HepG2 (cell line): ENCODE measurements around the gene PRELID1. TPM values are rescaled to one million over a fixed set of nuclear protein-coding genes. Genes with fewer than 3 reads are reported as not detected.

ENCODE experiments used
- ATAC-seq: fragments of 200-7000 bp; cut with Tn5 transposase; 3 replicates; pipeline ENCODE4 v1.9.1; 2020; ENCODE audit warnings: mild to moderate bottlenecking, moderate library complexity
- BruUV-seq: library from RNA; stranded (reverse); fragments of 400-500 nt; replicated peaks from 2 replicates; lab custom pipeline; 2021; lab: Mats Ljungman, UMichigan
- CTCF ChIA-PET: fragments of 300-600 bp; formaldehyde crosslinking; extraction: SDS; loops from one replicate; lab custom pipeline; 2021; ENCODE audit warnings: low total read pairs, inconsistent platforms, low intra/inter-chr PET ratio; lab: Yijun Ruan, JAX
- POLR2A ChIA-PET: fragments of 350-600 bp; sonication (Branson Sonifier 250); formaldehyde crosslinking; loops from one replicate; lab custom pipeline; 2020; ENCODE audit warnings: antibody characterized with exemption, inconsistent platforms; lab: Yijun Ruan, JAX
- DNase-seq: peaks from one replicate; pipeline ENCODE4 v3.0.0-alpha.2; 2015; ENCODE audit warnings: low spot score
- FAIRE-seq: peaks from 3 replicates; lab custom pipeline; 2011; peaks lifted over from hg19 to GRCh38; lab: Jason Lieb, UNC
- H2AFZ ChIP-seq: one replicate; pipeline ENCODE4 v1.6.1; 2011; ENCODE audit warnings: low read length, inconsistent platforms
- H3K27ac ChIP-seq: fragments of 300-600 bp; 3 replicates; pipeline ENCODE4 v1.8.0; 2011; ENCODE audit warnings: mixed run types, mild to moderate bottlenecking, mixed read lengths, low read length, inconsistent platforms; ENCODE audit not compliant: insufficient read depth; ENCODE audit errors: extremely low read length
- H3K27me3 ChIP-seq, 2 experiments: fragments of 200-600 bp in 1 of 2; 2 replicates in 1 of 2; 3 replicates in 1 of 2; pipeline versions ENCODE4 v1.6.0 to v1.8.0; 2011; ENCODE audit warnings: low read length in 2 of 2, mild to moderate bottlenecking in 2 of 2, moderate library complexity in 2 of 2, inconsistent platforms in 1 of 2; ENCODE audit not compliant: insufficient read depth in 2 of 2, control insufficient read depth in 1 of 2
- H3K36me3 ChIP-seq, 2 experiments: fragments of 200-600 bp in 1 of 2; replicated peaks in 1 of 2; 2 replicates in 1 of 2; 3 replicates in 1 of 2; pipeline versions ENCODE4 v1.5.1 to v1.8.0; 2011; ENCODE audit warnings: low read length in 2 of 2, inconsistent platforms in 1 of 2; ENCODE audit not compliant: insufficient read depth in 2 of 2, control insufficient read depth in 1 of 2
- H3K4me1 ChIP-seq: 2 replicates; pipeline ENCODE4 v1.5.1; 2012; ENCODE audit warnings: low read length, inconsistent platforms; ENCODE audit not compliant: insufficient read depth
- H3K4me2 ChIP-seq: 2 replicates; pipeline ENCODE4 v1.6.0; 2011; ENCODE audit warnings: low read depth, low read length, inconsistent platforms
- H3K4me3 ChIP-seq, 3 experiments: fragments of 200-600 bp in 1 of 3; sonication (generic), shearing (Covaris generic) in 1 of 3; replicated peaks in 1 of 3; 2 replicates each; pipeline ENCODE4 v1.5.1; 2011 to 2016; ENCODE audit warnings: low read length in 3 of 3, inconsistent platforms in 2 of 3, low read depth in 2 of 3, mild to moderate bottlenecking in 2 of 3, control low read depth in 1 of 3, mixed read lengths in 1 of 3; ENCODE audit not compliant: insufficient read depth in 1 of 3
- H3K79me2 ChIP-seq: one replicate; pipeline ENCODE4 v1.6.1; 2011; ENCODE audit warnings: low read length, inconsistent platforms; ENCODE audit not compliant: insufficient read depth
- H3K9ac ChIP-seq: 2 replicates; pipeline ENCODE4 v1.6.0; 2011; ENCODE audit warnings: mild to moderate bottlenecking, low read depth, low read length, inconsistent platforms; ENCODE audit not compliant: insufficient read depth
- H3K9me3 ChIP-seq: 2 replicates; pipeline ENCODE4 v1.5.1; 2012; ENCODE audit warnings: mild to moderate bottlenecking, low read length
- H4K20me1 ChIP-seq: 2 replicates; pipeline ENCODE4 v1.6.0; 2011; ENCODE audit warnings: inconsistent platforms, mild to moderate bottlenecking, low read length, moderate library complexity; ENCODE audit not compliant: insufficient read depth
- ARHGAP35 ChIP-seq: sonication (generic); formaldehyde crosslinking; IDR thresholded peaks from 2 replicates; pipeline ENCODE4 v1.9.0; 2022; ENCODE audit warnings: mild to moderate bottlenecking, inconsistent platforms, moderate library complexity, missing genetic modification reagents, borderline replicate concordance
- NONO ChIP-seq, 2 experiments: fragments of 450-650 bp in 1 of 2; sonication (generic) in 1 of 2; formaldehyde crosslinking in 1 of 2; IDR thresholded peaks in 1 of 2; conservative IDR thresholded peaks in 1 of 2; 2 replicates each; pipeline versions ENCODE4 v1.6.1 to v1.8.0; 2017 to 2022; ENCODE audit warnings: mild to moderate bottlenecking in 1 of 2, missing genetic modification reagents in 1 of 2, moderate library complexity in 1 of 2
- POLR2A ChIP-seq, 2 experiments: IDR thresholded peaks; 2 replicates each; pipeline ENCODE4 v1.6.1; 2011; ENCODE audit warnings: low read depth in 2 of 2, low read length in 2 of 2, mild to moderate bottlenecking in 1 of 2, moderate library complexity in 1 of 2; ENCODE audit not compliant: insufficient read depth in 1 of 2
- SMAD9 ChIP-seq: sonication (generic); formaldehyde crosslinking; IDR thresholded peaks from 2 replicates; pipeline ENCODE4 v1.5.1; 2020; ENCODE audit warnings: mild to moderate bottlenecking, missing genetic modification reagents
- TMF1 ChIP-seq: sonication (generic); formaldehyde crosslinking; IDR thresholded peaks from 2 replicates; pipeline ENCODE4 v1.8.1; 2022; ENCODE audit warnings: low read depth, missing genetic modification reagents
- ZBTB21 ChIP-seq: sonication (generic); formaldehyde crosslinking; IDR thresholded peaks from 2 replicates; pipeline ENCODE4 v1.4.0; 2020; ENCODE audit warnings: missing genetic modification reagents
- ZBTB8A ChIP-seq: sonication (generic); formaldehyde crosslinking; IDR thresholded peaks from 2 replicates; pipeline ENCODE4 v1.4.0; 2020; ENCODE audit warnings: mild to moderate bottlenecking, low read depth, missing genetic modification reagents, borderline replicate concordance
- ZNF431 ChIP-seq: sonication (generic); formaldehyde crosslinking; IDR thresholded peaks from 2 replicates; pipeline ENCODE4 v1.9.0; 2022; ENCODE audit warnings: missing genetic modification reagents, low read depth, mild to moderate bottlenecking, borderline replicate concordance
- ZSCAN30 ChIP-seq: sonication (generic); formaldehyde crosslinking; IDR thresholded peaks from 2 replicates; pipeline ENCODE4 v1.5.0; 2020; ENCODE audit warnings: mild to moderate bottlenecking, missing genetic modification reagents
- WGBS: methylation state at CpG from one replicate; pipeline ENCODE4 v1.1.6; 2017; ENCODE audit warnings: low lambda C conversion rate; 5-methylcytosine and 5-hydroxymethylcytosine counted together
- in situ Hi-C: cut with HindIII; loops from 2 replicates; pipeline ENCODE4 v1.10.0; 2017; ENCODE audit warnings: low pct_unique_long_range_greater_than_20kb; ENCODE audit not compliant: extremely low pct_ligation_motif_present
- intact Hi-C: fragments of 100-400 bp; cut with micrococcal nuclease; formaldehyde crosslinking; loops from one replicate; pipeline ENCODE4 v1.10.0; 2022; ENCODE audit not compliant: unreplicated experiment
- polyA plus RNA-seq, 8 experiments: library from polyadenylated mRNA; depleted of rRNA in 3 of 8; stranded (reverse) in 7 of 8; unstranded in 1 of 8; fragments of >200 nt; fragmentation: Illumina TruSeq in 4 of 8; extraction: Trizol in 4 of 8; gene quantifications; 2 replicates each; pipeline versions ENCODE4 v1.2.1 to v1.2.3, GENCODE V29; 2011 to 2016; ENCODE audit warnings: low read depth in 4 of 8, missing spikeins in 1 of 8, mixed read lengths in 1 of 8; ENCODE audit not compliant: insufficient read depth in 1 of 8
- total RNA-seq, 5 experiments: library from RNA; depleted of rRNA; stranded (reverse); fragments of >200 nt; fragmentation: Illumina TruSeq; extraction: Trizol; gene quantifications; 2 replicates each; pipeline ENCODE4 v1.2.3, GENCODE V29; 2016; ENCODE audit warnings: low read depth in 1 of 5
- TF ChIP-seq, protein P1 (sequence below): sonication (generic); formaldehyde crosslinking; IDR thresholded peaks from 2 replicates; pipeline ENCODE4 v1.4.0; 2020; ENCODE audit warnings: missing genetic modification reagents, borderline replicate concordance
- TF ChIP-seq, protein P2 (sequence below): sonication (generic); formaldehyde crosslinking; IDR thresholded peaks from 2 replicates; pipeline ENCODE4 v1.4.0; 2020; ENCODE audit warnings: missing genetic modification reagents
- TF ChIP-seq, protein P3 (sequence below): sonication (generic); formaldehyde crosslinking; IDR thresholded peaks from 2 replicates; pipeline ENCODE4 v1.8.1; 2023; ENCODE audit warnings: mild to moderate bottlenecking, missing genetic modification reagents, borderline replicate concordance
- TF ChIP-seq, protein P4 (sequence below): sonication (generic); formaldehyde crosslinking; conservative IDR thresholded peaks from 2 replicates; pipeline ENCODE4 v1.8.0; 2022; ENCODE audit warnings: mild to moderate bottlenecking, moderate library complexity, missing genetic modification reagents

PRELID1 gene
- total and polyA plus RNA-seq, 2 of the 13 experiments (the other 11 are each of a cell fraction or from before 2014, with no cell fraction given), result 250 to 271 TPM

DNA sequence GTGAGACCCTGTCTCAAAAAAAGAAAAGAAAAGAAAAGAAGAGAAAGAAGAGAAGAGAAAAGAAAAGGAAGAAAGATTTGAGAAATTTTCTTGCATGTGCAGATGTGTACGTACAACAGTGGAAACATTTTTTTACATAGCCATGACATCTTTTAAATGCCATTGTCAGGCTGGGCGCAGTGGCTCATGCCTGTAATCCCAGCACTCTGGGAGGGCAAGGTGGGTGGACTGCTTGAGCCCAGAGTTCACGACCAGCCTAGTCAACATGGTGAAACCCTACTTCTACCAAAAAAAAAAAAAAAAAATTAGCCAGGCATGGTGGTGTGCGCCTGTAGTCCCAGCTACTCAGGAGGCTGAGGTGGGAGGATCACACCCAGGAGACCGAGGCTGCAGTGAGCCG lies 41.3 kb downstream of the PRELID1 start:
- FAIRE-seq, result no peak
- intact Hi-C loops, result no loop called here

DNA sequence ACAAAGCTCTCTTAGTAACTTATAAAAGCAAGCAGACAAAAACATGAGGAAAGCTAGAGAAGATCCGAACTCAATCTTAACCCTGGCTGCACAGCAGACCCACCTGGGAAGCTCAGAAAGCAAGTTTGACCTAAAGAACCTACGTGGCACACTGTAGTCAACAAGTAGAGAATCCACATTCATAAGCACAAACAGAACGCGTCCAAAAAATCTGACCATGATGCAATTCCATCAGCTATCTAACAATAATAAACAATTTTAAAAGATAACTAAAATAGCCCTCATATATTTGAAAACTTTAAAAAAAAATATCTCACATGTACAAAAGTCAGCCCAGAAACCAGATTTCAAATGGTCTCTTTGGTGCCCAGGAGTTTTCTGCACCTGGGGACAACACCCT lies 43.2 kb downstream of the PRELID1 start:
- intact Hi-C loops, result no loop called here
- Histone ChIP-seq H3K9me3 (no peaks in the 10 kb centered on the region), H3K4me3 (no peak overlapping the region), H3K36me3 (peaks cover 8 to 23% of the 10 kb centered on the region in 2 experiments), H3K9ac (peak overlapping the region; percentile 38; the same call in 1 of the 2 replicates), H3K79me2 (peaks cover 75% of the 10 kb centered on the region), H3K4me2 (peak overlapping the region; percentile 36), H3K27ac (no peak overlapping the region), H3K27me3 (no peaks in the 10 kb centered on the region; a peak in 1 of 5 replicates), H2AFZ (no peak overlapping the region), H4K20me1 (no peaks in the 10 kb centered on the region), H3K4me1 (peaks cover 39% of the 10 kb centered on the region)
- no peak for ATAC-seq
- ChIA-PET POLR2A (interaction anchor here (1.5 kb wide), 1 partner anchor 260 kb away, joined by 4 read pairs; the partner anchor contains the start of gene FGFR4), CTCF (no interaction called here)
- BruUV-seq, result no TSS peak
- WGBS, result 95% methylated on average over 4 of the region's 4 CpGs
- in situ Hi-C loops, result no loop called here
- no peak for FAIRE-seq
- no peak for DNase-seq
- TF ChIP-seq, protein P1, sequence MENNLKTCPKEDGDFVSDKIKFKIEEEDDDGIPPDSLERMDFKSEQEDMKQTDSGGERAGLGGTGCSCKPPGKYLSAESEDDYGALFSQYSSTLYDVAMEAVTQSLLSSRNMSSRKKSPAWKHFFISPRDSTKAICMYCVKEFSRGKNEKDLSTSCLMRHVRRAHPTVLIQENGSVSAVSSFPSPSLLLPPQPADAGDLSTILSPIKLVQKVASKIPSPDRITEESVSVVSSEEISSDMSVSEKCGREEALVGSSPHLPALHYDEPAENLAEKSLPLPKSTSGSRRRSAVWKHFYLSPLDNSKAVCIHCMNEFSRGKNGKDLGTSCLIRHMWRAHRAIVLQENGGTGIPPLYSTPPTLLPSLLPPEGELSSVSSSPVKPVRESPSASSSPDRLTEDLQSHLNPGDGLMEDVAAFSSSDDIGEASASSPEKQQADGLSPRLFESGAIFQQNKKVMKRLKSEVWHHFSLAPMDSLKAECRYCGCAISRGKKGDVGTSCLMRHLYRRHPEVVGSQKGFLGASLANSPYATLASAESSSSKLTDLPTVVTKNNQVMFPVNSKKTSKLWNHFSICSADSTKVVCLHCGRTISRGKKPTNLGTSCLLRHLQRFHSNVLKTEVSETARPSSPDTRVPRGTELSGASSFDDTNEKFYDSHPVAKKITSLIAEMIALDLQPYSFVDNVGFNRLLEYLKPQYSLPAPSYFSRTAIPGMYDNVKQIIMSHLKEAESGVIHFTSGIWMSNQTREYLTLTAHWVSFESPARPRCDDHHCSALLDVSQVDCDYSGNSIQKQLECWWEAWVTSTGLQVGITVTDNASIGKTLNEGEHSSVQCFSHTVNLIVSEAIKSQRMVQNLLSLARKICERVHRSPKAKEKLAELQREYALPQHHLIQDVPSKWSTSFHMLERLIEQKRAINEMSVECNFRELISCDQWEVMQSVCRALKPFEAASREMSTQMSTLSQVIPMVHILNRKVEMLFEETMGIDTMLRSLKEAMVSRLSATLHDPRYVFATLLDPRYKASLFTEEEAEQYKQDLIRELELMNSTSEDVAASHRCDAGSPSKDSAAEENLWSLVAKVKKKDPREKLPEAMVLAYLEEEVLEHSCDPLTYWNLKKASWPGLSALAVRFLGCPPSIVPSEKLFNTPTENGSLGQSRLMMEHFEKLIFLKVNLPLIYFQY (CRISPR knock-in tag), result no peak
- TF ChIP-seq ZSCAN30 (CRISPR knock-in tag) (no peak), ZBTB21 (CRISPR knock-in tag) (no peak), POLR2A (IDR thresholded peaks at IDR 0.05; ENCODE audit: insufficient read depth in 1 of 2, low read depth in 2 of 2, low read length in 2 of 2) (no peak), TMF1 (no peak), ZBTB8A (CRISPR knock-in tag) (no peak)
- TF ChIP-seq, protein P2, sequence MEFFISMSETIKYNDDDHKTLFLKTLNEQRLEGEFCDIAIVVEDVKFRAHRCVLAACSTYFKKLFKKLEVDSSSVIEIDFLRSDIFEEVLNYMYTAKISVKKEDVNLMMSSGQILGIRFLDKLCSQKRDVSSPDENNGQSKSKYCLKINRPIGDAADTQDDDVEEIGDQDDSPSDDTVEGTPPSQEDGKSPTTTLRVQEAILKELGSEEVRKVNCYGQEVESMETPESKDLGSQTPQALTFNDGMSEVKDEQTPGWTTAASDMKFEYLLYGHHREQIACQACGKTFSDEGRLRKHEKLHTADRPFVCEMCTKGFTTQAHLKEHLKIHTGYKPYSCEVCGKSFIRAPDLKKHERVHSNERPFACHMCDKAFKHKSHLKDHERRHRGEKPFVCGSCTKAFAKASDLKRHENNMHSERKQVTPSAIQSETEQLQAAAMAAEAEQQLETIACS (CRISPR knock-in tag), result no peak
- TF ChIP-seq, protein P3, sequence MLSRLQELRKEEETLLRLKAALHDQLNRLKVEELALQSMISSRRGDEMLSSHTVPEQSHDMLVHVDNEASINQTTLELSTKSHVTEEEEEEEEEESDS (CRISPR knock-in tag), result no peak

More for the DNA sequence above, 41.3 kb downstream of the PRELID1 start:
- over 99% methylated on average over 6 of the region's 6 CpGs for WGBS
- Histone ChIP-seq H4K20me1 (no peaks in the 10 kb centered on the region), H3K27me3 (no peaks in the 10 kb centered on the region), H3K79me2 (peaks cover 71% of the 10 kb centered on the region), H3K27ac (no peak overlapping the region), H3K4me2 (no peak overlapping the region), H3K36me3 (peaks cover 8 to 31% of the 10 kb centered on the region in 2 experiments), H3K9ac (no peak overlapping the region), H3K4me3 (no peak overlapping the region), H3K4me1 (peaks cover 31% of the 10 kb centered on the region), H3K9me3 (no peaks in the 10 kb centered on the region), H2AFZ (no peak overlapping the region)
- ChIA-PET CTCF (no interaction called here), POLR2A (interaction anchor here (2.2 kb wide), 1 partner anchor 22 kb away, joined by 4 read pairs; no protein-coding TSS in a partner anchor)
- TF ChIP-seq ARHGAP35 (CRISPR knock-in tag), result no peak
- no peak for TF ChIP-seq NONO (IDR thresholded peaks at IDR 0.05)
- no peak for TF ChIP-seq NONO (CRISPR knock-in tag; conservative IDR thresholded peaks at IDR 0.05)
- no peak for TF ChIP-seq ZNF431 (CRISPR knock-in tag)
- TF ChIP-seq, protein P4, sequence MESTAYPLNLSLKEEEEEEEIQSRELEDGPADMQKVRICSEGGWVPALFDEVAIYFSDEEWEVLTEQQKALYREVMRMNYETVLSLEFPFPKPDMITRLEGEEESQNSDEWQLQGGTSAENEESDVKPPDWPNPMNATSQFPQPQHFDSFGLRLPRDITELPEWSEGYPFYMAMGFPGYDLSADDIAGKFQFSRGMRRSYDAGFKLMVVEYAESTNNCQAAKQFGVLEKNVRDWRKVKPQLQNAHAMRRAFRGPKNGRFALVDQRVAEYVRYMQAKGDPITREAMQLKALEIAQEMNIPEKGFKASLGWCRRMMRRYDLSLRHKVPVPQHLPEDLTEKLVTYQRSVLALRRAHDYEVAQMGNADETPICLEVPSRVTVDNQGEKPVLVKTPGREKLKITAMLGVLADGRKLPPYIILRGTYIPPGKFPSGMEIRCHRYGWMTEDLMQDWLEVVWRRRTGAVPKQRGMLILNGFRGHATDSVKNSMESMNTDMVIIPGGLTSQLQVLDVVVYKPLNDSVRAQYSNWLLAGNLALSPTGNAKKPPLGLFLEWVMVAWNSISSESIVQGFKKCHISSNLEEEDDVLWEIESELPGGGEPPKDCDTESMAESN (CRISPR knock-in tag), result no peak
- TF ChIP-seq SMAD9 (CRISPR knock-in tag), result no peak
- in situ Hi-C loops, result no loop called here
- BruUV-seq, result no TSS peak
- no peak for DNase-seq
- ATAC-seq, result no peak
